ENCODE data around the gene TOM1.

GRCh38 chr22:35380537-35381423 is 81.1 kb downstream of the TOM1 start, which contains the start of gene HMOX1:
- TF ChIP-seq, protein P1, sequence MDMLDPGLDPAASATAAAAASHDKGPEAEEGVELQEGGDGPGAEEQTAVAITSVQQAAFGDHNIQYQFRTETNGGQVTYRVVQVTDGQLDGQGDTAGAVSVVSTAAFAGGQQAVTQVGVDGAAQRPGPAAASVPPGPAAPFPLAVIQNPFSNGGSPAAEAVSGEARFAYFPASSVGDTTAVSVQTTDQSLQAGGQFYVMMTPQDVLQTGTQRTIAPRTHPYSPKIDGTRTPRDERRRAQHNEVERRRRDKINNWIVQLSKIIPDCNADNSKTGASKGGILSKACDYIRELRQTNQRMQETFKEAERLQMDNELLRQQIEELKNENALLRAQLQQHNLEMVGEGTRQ (IDR thresholded peaks at IDR 0.05; ENCODE audit: low read depth, low read length), result peak; percentile 95
- TF ChIP-seq, protein P1 (CRISPR knock-in tag; IDR thresholded peaks at IDR 0.05; ENCODE audit: borderline replicate concordance), result peak; percentile 96; the same call in 1 of the 2 replicates
- TF ChIP-seq ZNF160 (CRISPR knock-in tag; IDR thresholded peaks at IDR 0.05) (peak; percentile 32; the same call in 1 of the 2 replicates), IRX3 (CRISPR knock-in tag; IDR thresholded peaks at IDR 0.05; ENCODE audit: borderline replicate concordance, low read depth) (no peak), SAP130 (CRISPR knock-in tag; IDR thresholded peaks at IDR 0.05; ENCODE audit: low read depth) (peak; percentile 93), ZNF124 (CRISPR knock-in tag; IDR thresholded peaks at IDR 0.05) (peak; percentile 66; the same call in 1 of the 2 replicates), POLR2AphosphoS5 (IDR thresholded peaks at IDR 0.05; ENCODE audit: low read depth, low read length) (peak; percentile 82), ZBTB2 (CRISPR knock-in tag; IDR thresholded peaks at IDR 0.05; ENCODE audit: low read depth) (no peak), CBX2 (IDR thresholded peaks at IDR 0.05; ENCODE audit: low read depth, low read length) (no peak), CBX2 (CRISPR knock-in tag; IDR thresholded peaks at IDR 0.05; ENCODE audit: low read depth) (no peak), KDM4B (CRISPR knock-in tag; IDR thresholded peaks at IDR 0.05) (no peak)
